Endothelial cell of hepatic sinusoid (primary cell): ENCODE results near the gene SEMA3E.
"Not testable (repeated sequence)": the region's sequence is repeated elsewhere in the genome, so short reads cannot be mapped to it uniquely, and the experiment has no call there.

Experiments
- in situ Hi-C: cut with HindIII; loops from 2 replicates; pipeline ENCODE4 v1.10.0; 2017; ENCODE audit warnings: low sequenced_read_pairs

Gene SEMA3E

GRCh38 chr7:83648464-83649241 lies at the start of gene SEMA3E:
SEMA3E (minus strand) TSS chr7:83649139.
- in situ Hi-C loops: no loop called here

GRCh38 chr7:83697804-83698530 lies 49.0 kb upstream of the SEMA3E start:
- in situ Hi-C loops: no loop called here

GRCh38 chr7:83696101-83696500 lies 47.2 kb upstream of the SEMA3E start:
- in situ Hi-C loops: no loop called here

GRCh38 chr7:83695128-83695960 lies 46.4 kb upstream of the SEMA3E start:
- in situ Hi-C loops: no loop called here

GRCh38 chr7:83693256-83693655 lies 44.3 kb upstream of the SEMA3E start:
- in situ Hi-C loops: no loop called here

GRCh38 chr7:83691095-83691494 lies 42.2 kb upstream of the SEMA3E start:
- in situ Hi-C loops: no loop called here

- in situ Hi-C loops: no loop called here
Measured at GRCh38 chr7:83689855-83690254, 40.9 kb upstream of the SEMA3E start.

- in situ Hi-C loops: no loop called here
Measured at GRCh38 chr7:83686416-83686815, 37.5 kb upstream of the SEMA3E start.

GRCh38 chr7:83684928-83685327 lies 36.0 kb upstream of the SEMA3E start:
- in situ Hi-C loops: no loop called here

GRCh38 chr7:83681200-83681778 lies 32.4 kb upstream of the SEMA3E start:
- in situ Hi-C loops: no loop called here

- in situ Hi-C loops: no loop called here
Measured at GRCh38 chr7:83677180-83677866, 28.4 kb upstream of the SEMA3E start.

GRCh38 chr7:83673291-83673690 lies 24.4 kb upstream of the SEMA3E start:
- in situ Hi-C loops: not testable (repeated sequence)

- in situ Hi-C loops: no loop called here
Measured at GRCh38 chr7:83672157-83672556, 23.2 kb upstream of the SEMA3E start.

GRCh38 chr7:83663131-83663530 lies 14.2 kb upstream of the SEMA3E start:
- in situ Hi-C loops: no loop called here

- in situ Hi-C loops: no loop called here
Measured at GRCh38 chr7:83658126-83658525, 9.2 kb upstream of the SEMA3E start.

- in situ Hi-C loops: no loop called here
Measured at GRCh38 chr7:83655951-83656556, 7.1 kb upstream of the SEMA3E start.

- in situ Hi-C loops: no loop called here
Measured at GRCh38 chr7:83652481-83652880, 3.5 kb upstream of the SEMA3E start.

GRCh38 chr7:83649701-83650100 lies 762 bp upstream of the SEMA3E start:
- in situ Hi-C loops: no loop called here

GRCh38 chr7:83646027-83646426 lies 2.9 kb downstream of the SEMA3E start:
- in situ Hi-C loops: no loop called here

- in situ Hi-C loops: no loop called here
Measured at GRCh38 chr7:83643739-83644138, 5.2 kb downstream of the SEMA3E start.
